ENCODE data around the gene CAPN5.

Gene CAPN5

GRCh38 chr11:77067861-77068443 lies 1.2 kb downstream of the CAPN5 start:
- no peak for DNase-seq (ENCODE audit: extremely low read depth, insufficient read length)
- Histone ChIP-seq H3K27me3 (replicated peaks; ENCODE audit: control insufficient read depth, insufficient read depth, low read length) (peaks cover 4% of the 10 kb centered on the region; the same call in 1 of the 2 replicates), H3K4me3 (replicated peaks; ENCODE audit: low read depth, low read length) (no peak overlapping the region), H3K36me3 (ENCODE audit: control insufficient read depth, insufficient read depth, low read length) (no peaks in the 10 kb centered on the region)
- TF ChIP-seq CTCF (IDR thresholded peaks at IDR 0.05; ENCODE audit: insufficient read depth, low read length, poor library complexity, severe bottlenecking) = no peak

- H3K4me3 ChIP-seq (replicated peaks; ENCODE audit: low read depth, low read length) = no peak overlapping the region
- peaks cover 4% of the 10 kb centered on the region; the same call in 1 of the 2 replicates for H3K27me3 ChIP-seq (replicated peaks; ENCODE audit: control insufficient read depth, insufficient read depth, low read length)
- no peak for DNase-seq (ENCODE audit: extremely low read depth, insufficient read length)
- no peak for TF ChIP-seq CTCF (IDR thresholded peaks at IDR 0.05; ENCODE audit: insufficient read depth, low read length, poor library complexity, severe bottlenecking)
- H3K36me3 ChIP-seq (ENCODE audit: control insufficient read depth, insufficient read depth, low read length) = no peaks in the 10 kb centered on the region
Measured at GRCh38 chr11:77068457-77069335, 1.9 kb downstream of the CAPN5 start.

GRCh38 chr11:77069336-77069968 lies 2.7 kb downstream of the CAPN5 start:
- H3K4me3 ChIP-seq (replicated peaks; ENCODE audit: low read depth, low read length) = no peak overlapping the region
- peaks cover 3% of the 10 kb centered on the region; the same call in 1 of the 2 replicates for H3K27me3 ChIP-seq (replicated peaks; ENCODE audit: control insufficient read depth, insufficient read depth, low read length)
- no peak for DNase-seq (ENCODE audit: extremely low read depth, insufficient read length)
- no peaks in the 10 kb centered on the region for H3K36me3 ChIP-seq (ENCODE audit: control insufficient read depth, insufficient read depth, low read length)
- no peak for TF ChIP-seq CTCF (IDR thresholded peaks at IDR 0.05; ENCODE audit: insufficient read depth, low read length, poor library complexity, severe bottlenecking)

GRCh38 chr11:77069969-77070582 lies 3.3 kb downstream of the CAPN5 start:
- Histone ChIP-seq H3K4me3 (replicated peaks; ENCODE audit: low read depth, low read length) (no peak overlapping the region), H3K27me3 (replicated peaks; ENCODE audit: control insufficient read depth, insufficient read depth, low read length) (peaks cover 1% of the 10 kb centered on the region; the same call in 1 of the 2 replicates), H3K36me3 (ENCODE audit: control insufficient read depth, insufficient read depth, low read length) (no peaks in the 10 kb centered on the region)
- no peak for TF ChIP-seq CTCF (IDR thresholded peaks at IDR 0.05; ENCODE audit: insufficient read depth, low read length, poor library complexity, severe bottlenecking)
- DNase-seq (ENCODE audit: extremely low read depth, insufficient read length) = no peak

GRCh38 chr11:77071077-77071476 lies 4.3 kb downstream of the CAPN5 start:
- Histone ChIP-seq H3K36me3 (ENCODE audit: control insufficient read depth, insufficient read depth, low read length) (no peaks in the 10 kb centered on the region), H3K27me3 (replicated peaks; ENCODE audit: control insufficient read depth, insufficient read depth, low read length) (peaks cover 1% of the 10 kb centered on the region; the same call in 1 of the 2 replicates), H3K4me3 (replicated peaks; ENCODE audit: low read depth, low read length) (no peak overlapping the region)
- no peak for TF ChIP-seq CTCF (IDR thresholded peaks at IDR 0.05; ENCODE audit: insufficient read depth, low read length, poor library complexity, severe bottlenecking)
- no peak for DNase-seq (ENCODE audit: extremely low read depth, insufficient read length)

Data from GM06990 (cell line).